Measurements from ENCODE around the gene WDFY4.

WDFY4 gene

GRCh38 chr10:48655411-48656240, 29.0 kb upstream of the WDFY4 start:
- peak; percentile 71 for DNase-seq

- DNase-seq, result peak; percentile 86
Observed at GRCh38 chr10:48656241-48656913, 28.3 kb upstream of the WDFY4 start.

GRCh38 chr10:48656914-48657305, 27.8 kb upstream of the WDFY4 start:
- no peak for DNase-seq

GRCh38 chr10:48657416-48657815, 27.3 kb upstream of the WDFY4 start:
- peak; percentile 35 for DNase-seq

GRCh38 chr10:48658243-48658974, 26.3 kb upstream of the WDFY4 start:
- DNase-seq, result peak; percentile 66

GRCh38 chr10:48658975-48659269, 25.8 kb upstream of the WDFY4 start:
- DNase-seq, result no peak

- DNase-seq, result peak; percentile 20
Observed at GRCh38 chr10:48659790-48660189, 24.9 kb upstream of the WDFY4 start.

GRCh38 chr10:48661441-48661840, 23.2 kb upstream of the WDFY4 start:
- no peak for DNase-seq

GRCh38 chr10:48667960-48668590, 16.6 kb upstream of the WDFY4 start:
- no peak for DNase-seq

- peak; percentile 75 for DNase-seq
Observed at GRCh38 chr10:48670978-48671913, 13.4 kb upstream of the WDFY4 start.

GRCh38 chr10:48671914-48672595, 12.6 kb upstream of the WDFY4 start:
- DNase-seq, result no peak

GRCh38 chr10:48672596-48673265, 11.9 kb upstream of the WDFY4 start:
- no peak for DNase-seq

GRCh38 chr10:48677625-48678024, 7.0 kb upstream of the WDFY4 start:
- no peak for DNase-seq

GRCh38 chr10:48678041-48678440, 6.6 kb upstream of the WDFY4 start:
- DNase-seq, result no peak

- DNase-seq, result no peak
Observed at GRCh38 chr10:48681740-48682139, 2.9 kb upstream of the WDFY4 start.

GRCh38 chr10:48682265-48682664, 2.4 kb upstream of the WDFY4 start:
- no peak for DNase-seq

- no peak for DNase-seq
Observed at GRCh38 chr10:48683424-48683823, 1.2 kb upstream of the WDFY4 start.

GRCh38 chr10:48683868-48684267, 805 bp upstream of the WDFY4 start:
- DNase-seq, result no peak

GRCh38 chr10:48684463-48684791, 246 bp upstream of the WDFY4 start:
- no peak for DNase-seq

- no peak for DNase-seq
Observed at GRCh38 chr10:48685731-48686130, 1.1 kb downstream of the WDFY4 start.

Measured in NCI-H69 (cell line).